Neural cell (in vitro differentiated cells): ENCODE results near the gene SAA2. TPM values are rescaled to one million over a fixed set of nuclear protein-coding genes. Genes with fewer than 3 reads are reported as not detected.
"Not testable (repeated sequence)": the region's sequence is repeated elsewhere in the genome, so short reads cannot be mapped to it uniquely, and the experiment has no call there.

Experiments used
- H2AFZ ChIP-seq: fragments of 200-600, 300-800 bp; sonication (generic), shearing (Covaris generic); 2 replicates; pipeline ENCODE4 v1.6.0; 2014; ENCODE audit warnings: low read depth, mild to moderate bottlenecking, antibody characterized with exemption, low read length, moderate library complexity
- H3F3A ChIP-seq: fragments of 200-600 bp; shearing (Covaris generic); 2 replicates; pipeline ENCODE4 v1.6.1; 2016; ENCODE audit warnings: mild to moderate bottlenecking, moderate library complexity, mixed read lengths, antibody characterized with exemption, low read length; ENCODE audit not compliant: insufficient read depth, poor library complexity, severe bottlenecking
- H3K27ac ChIP-seq: fragments of 200-600, 300-800 bp; sonication (generic), shearing (Covaris generic); 2 replicates; pipeline ENCODE4 v1.5.1; 2014; ENCODE audit warnings: mild to moderate bottlenecking, low read length, moderate library complexity
- H3K27me3 ChIP-seq: fragments of 300-800, 200-600 bp; sonication (generic), shearing (Covaris generic); 2 replicates; pipeline ENCODE4 v1.6.0; 2014; ENCODE audit warnings: mild to moderate bottlenecking, low read depth, low read length, moderate library complexity; ENCODE audit not compliant: insufficient read depth
- H3K36me3 ChIP-seq: fragments of 300-800, 200-600 bp; sonication (generic), shearing (Covaris generic); 2 replicates; pipeline ENCODE4 v1.5.1; 2014; ENCODE audit warnings: mild to moderate bottlenecking, antibody characterized with exemption, low read length, moderate library complexity; ENCODE audit not compliant: insufficient read depth
- H3K4me2 ChIP-seq: fragments of 300-800, 200-600 bp; sonication (generic), shearing (Covaris generic); 2 replicates; pipeline ENCODE4 v1.6.0; 2014; ENCODE audit warnings: mild to moderate bottlenecking, low read length
- H3K4me3 ChIP-seq: fragments of 300-800, 200-600 bp; sonication (generic), shearing (Covaris generic); 2 replicates; pipeline ENCODE4 v1.5.1; 2014; ENCODE audit warnings: mild to moderate bottlenecking, low read length, moderate library complexity
- H3K79me2 ChIP-seq: fragments of 200-600 bp; shearing (Covaris generic); replicated peaks from 2 replicates; pipeline ENCODE4 v1.6.0; 2014; ENCODE audit warnings: mild to moderate bottlenecking, low read length, moderate library complexity; ENCODE audit not compliant: insufficient read depth
- H3K9ac ChIP-seq: fragments of 300-800, 200-600 bp; sonication (generic), shearing (Covaris generic); 2 replicates; pipeline ENCODE4 v1.6.1; 2016; ENCODE audit warnings: mild to moderate bottlenecking, low read length, mixed read lengths
- H3K9me2 ChIP-seq: fragments of 200-600 bp; shearing (Covaris generic); 2 replicates; pipeline ENCODE4 v1.6.1; 2016; ENCODE audit warnings: mild to moderate bottlenecking, low read length, mixed read lengths; ENCODE audit not compliant: insufficient read depth
- H3K9me3 ChIP-seq: fragments of 200-600, 300-800 bp; sonication (generic), shearing (Covaris generic); 2 replicates; pipeline ENCODE4 v1.6.1; 2016; ENCODE audit warnings: mild to moderate bottlenecking, mixed run types, low read length, moderate library complexity, mixed read lengths
- H4K20me1 ChIP-seq: fragments of 200-600 bp; shearing (Covaris generic); 2 replicates; pipeline ENCODE4 v1.6.1; 2016; ENCODE audit warnings: mild to moderate bottlenecking, mixed run types; ENCODE audit not compliant: insufficient read depth
- EP300 ChIP-seq: fragments of 450-650 bp; conservative IDR thresholded peaks from 2 replicates; pipeline ENCODE4 v1.6.1; 2014; ENCODE audit warnings: antibody characterized with exemption, mild to moderate bottlenecking, moderate library complexity; ENCODE audit not compliant: poor library complexity, severe bottlenecking
- EZH2 ChIP-seq: fragments of 200-600, 300-800 bp; shearing (Covaris generic), sonication (generic); IDR thresholded peaks from 2 replicates; pipeline ENCODE4 v1.6.1; 2014; ENCODE audit warnings: antibody characterized with exemption, low read length, borderline replicate concordance, mild to moderate bottlenecking; ENCODE audit not compliant: insufficient read depth, poor library complexity, severe bottlenecking
- MXI1 ChIP-seq: fragments of 450-650 bp; conservative IDR thresholded peaks from 2 replicates; pipeline ENCODE4 v1.6.1; 2014; ENCODE audit warnings: antibody characterized with exemption, mild to moderate bottlenecking; ENCODE audit not compliant: poor library complexity, severe bottlenecking
- POLR2AphosphoS5 ChIP-seq: IDR thresholded peaks from 2 replicates; pipeline ENCODE4 v1.6.1; 2012
- RAD21 ChIP-seq: fragments of 450-650 bp; conservative IDR thresholded peaks from 2 replicates; pipeline ENCODE4 v1.6.1; 2014; ENCODE audit warnings: antibody characterized with exemption, mild to moderate bottlenecking, moderate library complexity
- REST ChIP-seq: IDR thresholded peaks from 2 replicates; pipeline ENCODE4 v1.6.1; 2012; ENCODE audit warnings: borderline replicate concordance
- SMC3 ChIP-seq: fragments of 450-650 bp; conservative IDR thresholded peaks from 2 replicates; pipeline ENCODE4 v1.6.1; 2014; ENCODE audit warnings: antibody characterized with exemption, mild to moderate bottlenecking, moderate library complexity; ENCODE audit not compliant: poor library complexity
- TAF1 ChIP-seq: IDR thresholded peaks from 2 replicates; pipeline ENCODE4 v1.6.1; 2012; ENCODE audit warnings: low read depth
- polyA plus RNA-seq: library from polyadenylated mRNA; depleted of rRNA; stranded (reverse); fragments of >200 nt; gene quantifications from 2 replicates; pipeline ENCODE4 v1.2.3, GENCODE V29; 2014
- TF ChIP-seq, protein P1 (sequence below): fragments of 450-650 bp; IDR thresholded peaks from 2 replicates; pipeline ENCODE4 v1.5.1; 2014; ENCODE audit warnings: antibody characterized with exemption, mild to moderate bottlenecking, moderate library complexity; ENCODE audit not compliant: poor library complexity, severe bottlenecking

The SAA2 gene
- polyA plus RNA-seq, 1 donor from 2014 or later, result not detected

- no peak overlapping the region for H3K27ac ChIP-seq
- H3K36me3 ChIP-seq, result no peaks in the 10 kb centered on the region
- H3K9me2 ChIP-seq, result no peaks in the 10 kb centered on the region
- no peaks in the 10 kb centered on the region for H3K9me3 ChIP-seq
- no peaks in the 10 kb centered on the region for H3K79me2 ChIP-seq
- H3K4me2 ChIP-seq, result no peak overlapping the region
- H4K20me1 ChIP-seq, result no peaks in the 10 kb centered on the region
- no peak overlapping the region for H3K9ac ChIP-seq
- no peaks in the 10 kb centered on the region for H3K27me3 ChIP-seq
- no peaks in the 10 kb centered on the region for H3F3A ChIP-seq
- H2AFZ ChIP-seq, result no peak overlapping the region
- no peak overlapping the region for H3K4me3 ChIP-seq
- TF ChIP-seq POLR2AphosphoS5, result no peak
- no peak for TF ChIP-seq MXI1
Observed at GRCh38 chr11:18204771-18205170, 43.7 kb downstream of the SAA2 start.

GRCh38 chr11:18204220-18204619 is 44.2 kb downstream of the SAA2 start:
- H2AFZ ChIP-seq, result no peak overlapping the region
- H3K4me3 ChIP-seq, result no peak overlapping the region
- no peaks in the 10 kb centered on the region for H3K79me2 ChIP-seq
- no peak overlapping the region for H3K27ac ChIP-seq
- no peak overlapping the region for H3K9ac ChIP-seq
- no peaks in the 10 kb centered on the region for H3F3A ChIP-seq
- H3K27me3 ChIP-seq, result no peaks in the 10 kb centered on the region
- H3K9me2 ChIP-seq, result no peaks in the 10 kb centered on the region
- no peaks in the 10 kb centered on the region for H3K9me3 ChIP-seq
- H3K4me2 ChIP-seq, result no peak overlapping the region
- TF ChIP-seq EP300, result no peak
- no peaks in the 10 kb centered on the region for H4K20me1 ChIP-seq
- no peaks in the 10 kb centered on the region for H3K36me3 ChIP-seq

DNA sequence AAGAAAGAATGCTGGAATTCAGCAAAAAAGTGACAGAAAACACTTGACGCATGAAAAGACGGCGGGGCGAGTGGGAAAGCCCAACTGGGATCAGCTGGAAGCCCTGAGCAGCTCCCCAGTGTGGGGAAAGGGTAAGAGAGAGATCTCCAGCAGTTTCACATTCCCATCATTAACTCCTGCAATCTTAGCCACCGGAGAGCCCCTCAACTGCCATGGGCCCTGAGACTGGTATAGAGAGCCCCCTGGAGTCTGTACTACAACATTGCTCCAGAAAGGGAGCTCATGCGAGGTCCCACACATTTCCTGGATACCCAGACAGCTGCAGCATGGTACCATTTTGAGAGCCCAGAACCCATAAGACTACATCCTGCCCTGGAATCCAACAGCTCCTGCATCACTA is 44.7 kb downstream of the SAA2 start:
- no peak overlapping the region for H3K4me2 ChIP-seq
- TF ChIP-seq EP300 (no peak), TAF1 (no peak), SMC3 (no peak), POLR2AphosphoS5 (no peak), RAD21 (no peak), MXI1 (no peak), REST (no peak), EZH2 (no peak)
- TF ChIP-seq, protein P1, sequence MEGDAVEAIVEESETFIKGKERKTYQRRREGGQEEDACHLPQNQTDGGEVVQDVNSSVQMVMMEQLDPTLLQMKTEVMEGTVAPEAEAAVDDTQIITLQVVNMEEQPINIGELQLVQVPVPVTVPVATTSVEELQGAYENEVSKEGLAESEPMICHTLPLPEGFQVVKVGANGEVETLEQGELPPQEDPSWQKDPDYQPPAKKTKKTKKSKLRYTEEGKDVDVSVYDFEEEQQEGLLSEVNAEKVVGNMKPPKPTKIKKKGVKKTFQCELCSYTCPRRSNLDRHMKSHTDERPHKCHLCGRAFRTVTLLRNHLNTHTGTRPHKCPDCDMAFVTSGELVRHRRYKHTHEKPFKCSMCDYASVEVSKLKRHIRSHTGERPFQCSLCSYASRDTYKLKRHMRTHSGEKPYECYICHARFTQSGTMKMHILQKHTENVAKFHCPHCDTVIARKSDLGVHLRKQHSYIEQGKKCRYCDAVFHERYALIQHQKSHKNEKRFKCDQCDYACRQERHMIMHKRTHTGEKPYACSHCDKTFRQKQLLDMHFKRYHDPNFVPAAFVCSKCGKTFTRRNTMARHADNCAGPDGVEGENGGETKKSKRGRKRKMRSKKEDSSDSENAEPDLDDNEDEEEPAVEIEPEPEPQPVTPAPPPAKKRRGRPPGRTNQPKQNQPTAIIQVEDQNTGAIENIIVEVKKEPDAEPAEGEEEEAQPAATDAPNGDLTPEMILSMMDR, result no peak

GRCh38 chr11:18197738-18198137 is 50.7 kb downstream of the SAA2 start:
- not testable (repeated sequence) for H3K27me3 ChIP-seq, H3K9ac ChIP-seq, H3K79me2 ChIP-seq, H3K4me2 ChIP-seq, H2AFZ ChIP-seq, H3K27ac ChIP-seq, H3K36me3 ChIP-seq, H4K20me1 ChIP-seq, H3K9me2 ChIP-seq, H3K4me3 ChIP-seq, H3K9me3 ChIP-seq, H3F3A ChIP-seq

More for the DNA sequence above, 44.7 kb downstream of the SAA2 start:
- Histone ChIP-seq H2AFZ (no peak overlapping the region), H3K27ac (no peak overlapping the region), H3K9me3 (no peaks in the 10 kb centered on the region), H3F3A (no peaks in the 10 kb centered on the region), H3K9ac (no peak overlapping the region), H4K20me1 (no peaks in the 10 kb centered on the region), H3K9me2 (no peaks in the 10 kb centered on the region), H3K79me2 (no peaks in the 10 kb centered on the region), H3K27me3 (no peaks in the 10 kb centered on the region), H3K36me3 (no peaks in the 10 kb centered on the region), H3K4me3 (no peak overlapping the region)
